D721Med (cell line): ENCODE measurements around the gene NRG2.

Experiments used
- DNase-seq: peaks from one replicate; pipeline ENCODE4 v3.0.0; 2011; ENCODE audit warnings: low spot score; ENCODE audit not compliant: insufficient read length
- FAIRE-seq: peaks from 2 replicates; lab custom pipeline; 2011; peaks lifted over from hg19 to GRCh38; lab: Jason Lieb, UNC
- TF ChIP-seq, protein P1 (sequence below): IDR thresholded peaks from 2 replicates; pipeline ENCODE4 v1.5.1; 2012; ENCODE audit warnings: mild to moderate bottlenecking, control low read depth; ENCODE audit not compliant: insufficient read depth; ENCODE audit errors: missing control alignments

The NRG2 gene

DNA sequence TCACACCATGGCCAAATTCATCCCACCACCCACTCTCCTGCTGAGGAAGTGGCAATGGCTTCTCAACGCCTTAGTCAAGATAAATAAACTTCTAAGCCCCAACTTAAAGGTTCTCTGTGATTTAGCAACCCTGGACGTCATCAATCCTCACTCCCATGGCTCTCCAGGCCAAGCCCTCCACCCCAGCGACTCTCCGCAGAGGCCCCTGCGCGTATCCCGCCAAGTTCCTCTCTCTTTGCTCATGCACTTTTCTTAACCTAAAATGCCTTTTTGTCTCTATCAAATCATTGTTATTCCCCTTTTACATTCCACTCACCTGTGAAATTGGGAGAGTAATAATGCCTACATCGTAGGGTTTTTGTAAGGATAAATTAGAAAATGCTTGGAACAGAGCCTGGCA lies 88.6 kb downstream of the NRG2 start:
- FAIRE-seq (no peak), DNase-seq (no peak)
- TF ChIP-seq, protein P1, sequence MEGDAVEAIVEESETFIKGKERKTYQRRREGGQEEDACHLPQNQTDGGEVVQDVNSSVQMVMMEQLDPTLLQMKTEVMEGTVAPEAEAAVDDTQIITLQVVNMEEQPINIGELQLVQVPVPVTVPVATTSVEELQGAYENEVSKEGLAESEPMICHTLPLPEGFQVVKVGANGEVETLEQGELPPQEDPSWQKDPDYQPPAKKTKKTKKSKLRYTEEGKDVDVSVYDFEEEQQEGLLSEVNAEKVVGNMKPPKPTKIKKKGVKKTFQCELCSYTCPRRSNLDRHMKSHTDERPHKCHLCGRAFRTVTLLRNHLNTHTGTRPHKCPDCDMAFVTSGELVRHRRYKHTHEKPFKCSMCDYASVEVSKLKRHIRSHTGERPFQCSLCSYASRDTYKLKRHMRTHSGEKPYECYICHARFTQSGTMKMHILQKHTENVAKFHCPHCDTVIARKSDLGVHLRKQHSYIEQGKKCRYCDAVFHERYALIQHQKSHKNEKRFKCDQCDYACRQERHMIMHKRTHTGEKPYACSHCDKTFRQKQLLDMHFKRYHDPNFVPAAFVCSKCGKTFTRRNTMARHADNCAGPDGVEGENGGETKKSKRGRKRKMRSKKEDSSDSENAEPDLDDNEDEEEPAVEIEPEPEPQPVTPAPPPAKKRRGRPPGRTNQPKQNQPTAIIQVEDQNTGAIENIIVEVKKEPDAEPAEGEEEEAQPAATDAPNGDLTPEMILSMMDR: no peak

DNA sequence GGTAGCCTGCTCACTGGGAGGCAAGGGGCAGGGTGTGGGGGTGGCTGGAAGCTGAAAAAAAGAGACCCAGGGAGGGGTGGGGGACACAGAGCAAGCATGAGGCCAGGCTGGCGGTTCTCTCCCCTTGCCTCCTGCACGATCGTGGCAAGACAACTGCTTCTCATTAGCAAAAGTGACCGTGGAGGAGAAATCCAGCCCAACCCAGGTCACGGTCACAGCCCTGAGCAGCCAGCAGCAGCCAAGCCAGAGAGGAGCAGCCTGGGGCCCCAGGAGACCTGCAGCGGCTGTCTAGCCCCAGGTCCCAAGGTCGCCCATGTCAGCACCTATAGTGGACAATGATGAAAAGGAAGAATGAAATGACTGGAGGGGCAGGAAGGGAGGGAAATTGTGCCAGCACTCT lies 89.1 kb downstream of the NRG2 start:
- no peak for DNase-seq
- no peak for FAIRE-seq
- TF ChIP-seq, protein P1: no peak

DNA sequence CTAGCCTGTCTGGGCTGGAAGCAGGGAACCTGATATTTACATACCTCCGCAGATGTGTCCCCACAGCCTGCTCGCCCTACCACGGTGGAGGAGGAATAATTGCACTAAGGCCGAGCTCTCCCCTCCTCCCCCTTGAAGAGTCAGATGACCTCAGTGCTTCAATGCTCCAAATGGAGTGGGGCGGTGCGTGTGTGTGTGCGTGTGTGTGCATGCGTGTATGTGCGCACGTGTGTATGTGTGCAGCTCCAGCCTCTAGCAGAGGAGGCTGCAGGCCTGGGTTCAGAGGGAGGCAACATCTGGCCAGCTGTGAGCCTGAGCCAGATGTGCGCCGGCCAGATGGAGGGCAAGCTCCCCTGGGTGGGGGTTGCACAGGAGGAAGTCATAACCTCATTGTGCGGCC lies 90.5 kb downstream of the NRG2 start:
- TF ChIP-seq, protein P1: no peak
- FAIRE-seq: no peak
- DNase-seq: no peak

DNA sequence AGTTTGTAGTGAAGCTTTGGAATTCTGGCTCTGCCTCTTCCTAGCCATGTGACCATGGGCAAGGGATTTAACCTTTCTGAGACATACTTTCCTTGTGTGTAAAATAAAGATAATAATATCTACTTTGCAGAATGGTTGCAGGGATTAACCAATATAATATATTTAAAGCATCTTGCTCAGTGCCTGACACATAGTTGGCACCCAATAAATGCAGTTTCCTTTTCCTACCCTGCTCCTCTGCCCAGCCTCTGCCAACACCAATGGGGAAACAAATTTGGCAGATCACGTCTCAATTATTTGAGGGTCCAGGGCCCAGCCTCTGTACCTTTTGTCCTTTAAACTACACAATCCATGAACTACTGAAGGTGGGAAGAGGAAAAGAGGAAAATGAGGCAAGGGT lies 91.1 kb downstream of the NRG2 start:
- no peak for DNase-seq
- no peak for FAIRE-seq
- TF ChIP-seq, protein P1: no peak

DNA sequence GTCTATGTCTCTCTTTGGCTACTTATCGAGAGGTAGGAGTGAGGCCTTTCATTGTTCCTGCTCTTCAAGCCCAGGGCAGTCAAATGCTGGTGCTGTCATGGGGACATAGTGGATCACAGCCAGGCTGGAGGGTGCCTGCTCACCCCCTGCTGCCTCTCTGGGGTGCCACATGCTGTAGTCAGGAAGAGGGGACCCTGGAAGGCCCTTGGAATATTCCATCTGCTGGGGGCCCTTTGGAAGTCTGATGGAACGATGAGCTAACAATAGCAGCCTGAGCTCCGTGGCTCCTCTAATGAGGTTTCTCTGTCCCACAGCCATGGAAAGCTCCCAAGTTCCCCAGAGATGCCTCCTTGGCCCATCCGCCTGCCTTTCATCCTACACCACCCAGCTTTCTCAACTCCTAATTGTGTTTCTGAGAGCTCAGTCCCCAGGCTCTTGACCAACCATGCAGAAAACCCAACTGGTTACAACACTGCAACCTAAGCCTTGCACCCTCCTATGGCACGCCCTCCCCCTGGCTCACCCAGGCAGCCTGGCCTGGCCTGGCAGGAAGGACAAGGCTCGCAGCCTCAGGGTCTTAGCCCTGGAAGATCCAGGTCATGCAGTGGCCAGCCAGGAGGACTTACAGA lies 91.7 kb downstream of the NRG2 start:
- TF ChIP-seq, protein P1: no peak
- FAIRE-seq (no peak), DNase-seq (no peak)

DNA sequence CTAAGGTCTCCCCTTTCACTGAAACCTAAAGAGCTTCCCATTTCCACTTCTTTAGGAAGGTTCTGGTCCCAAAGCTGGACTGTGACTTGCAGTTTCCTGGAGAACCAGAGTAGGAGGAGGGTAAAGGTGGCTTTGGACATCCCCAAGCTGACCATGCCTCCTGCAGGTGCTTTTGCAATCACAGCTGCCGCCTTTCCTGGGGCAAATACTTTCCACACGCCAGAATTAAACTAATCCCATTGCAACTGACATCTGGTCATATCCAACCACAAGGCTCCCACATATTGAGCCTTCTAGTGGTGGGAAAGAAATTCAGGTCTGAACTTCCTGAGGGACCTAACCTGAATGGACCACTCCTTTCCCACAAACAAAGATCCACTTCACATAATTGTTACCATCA lies 92.7 kb downstream of the NRG2 start:
- TF ChIP-seq, protein P1: no peak
- DNase-seq (no peak), FAIRE-seq (no peak)

DNA sequence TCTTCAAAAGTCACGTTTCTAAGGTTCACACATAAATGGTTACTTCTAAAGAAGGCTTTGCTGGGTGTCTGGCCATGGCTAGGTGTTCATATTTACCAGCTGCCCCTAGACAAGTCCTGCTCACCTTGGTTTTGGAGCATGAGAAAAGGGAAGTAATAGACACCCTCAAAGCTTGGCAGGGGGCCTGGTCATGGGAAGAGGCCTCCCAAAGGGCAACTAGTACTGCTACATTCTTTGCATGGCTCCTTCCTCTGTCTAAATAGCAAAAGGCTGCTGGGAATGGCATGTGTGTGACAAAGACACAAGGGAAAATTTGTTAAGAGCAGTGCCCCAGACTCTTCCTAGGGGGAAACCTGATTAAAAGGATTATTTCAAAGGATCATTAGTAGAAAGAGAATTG lies 93.4 kb downstream of the NRG2 start:
- DNase-seq: no peak
- no peak for FAIRE-seq
- TF ChIP-seq, protein P1: no peak
